Psoas muscle (tissue), 8 donors: Measurements from ENCODE around the gene HMCN2. TPM values are rescaled to one million over a fixed set of nuclear protein-coding genes. Genes with fewer than 3 reads are reported as not detected.

Experiments used
- ATAC-seq, 4 donors: fragments of 200-7000 bp; cut with Tn5 transposase; one replicate each; pipeline ENCODE4 v1.9.1; 2020; ENCODE audit warnings: moderate library complexity in 3 of 4, mild to moderate bottlenecking in 2 of 4
- DNase-seq, 2 donors: peaks; one replicate each; pipeline ENCODE4 v3.0.0-alpha.2; 2020
- H3K27ac ChIP-seq: fragments of 200-600 bp; one replicate; pipeline ENCODE4 v1.8.0; 2022
- H3K27me3 ChIP-seq, 3 donors: fragments of 200-600 bp in 1 of 3; one replicate each; pipeline versions ENCODE4 v1.6.1 to v1.8.0; 2013 to 2022; ENCODE audit warnings: low read length in 2 of 3, mild to moderate bottlenecking in 2 of 3, moderate library complexity in 1 of 3; ENCODE audit not compliant: insufficient read depth in 3 of 3
- H3K36me3 ChIP-seq, 2 donors: fragments of 200-600 bp in 1 of 2; one replicate each; pipeline versions ENCODE4 v1.6.1 to v1.8.0; 2013 to 2022; ENCODE audit warnings: low read depth in 1 of 2, mild to moderate bottlenecking in 1 of 2, moderate library complexity in 1 of 2; ENCODE audit not compliant: insufficient read depth in 1 of 2
- H3K4me1 ChIP-seq: fragments of 200-600 bp; one replicate; pipeline ENCODE4 v1.8.0; 2022
- H3K4me3 ChIP-seq: fragments of 200-600 bp; one replicate; pipeline ENCODE4 v1.8.0; 2022; ENCODE audit warnings: mild to moderate bottlenecking
- H3K9me3 ChIP-seq: fragments of 200-600 bp; one replicate; pipeline ENCODE4 v1.8.0; 2022
- CTCF ChIP-seq: fragments of 200-600 bp; IDR thresholded peaks from one replicate; pipeline ENCODE4 v1.8.0; 2022; ENCODE audit warnings: antibody characterized with exemption
- WGBS, 3 donors: extraction: QIAGEN DNeasy Blood & Tissue Kit; methylation state at CpG; one replicate each; pipeline versions ENCODE4 v1.1.6 to v1.1.7; 2013; 5-methylcytosine and 5-hydroxymethylcytosine counted together
- intact Hi-C, 2 donors: fragments of 100-400 bp; cut with DNase I; formaldehyde crosslinking; loops; one replicate each; pipeline versions ENCODE4 v1.11.0 to v1.14.2; 2022
- polyA plus RNA-seq, 3 donors: library from polyadenylated mRNA; stranded (reverse); fragments of 200-250 nt; gene quantifications; one replicate each; pipeline ENCODE4 v1.2.3, GENCODE V29; 2013
- total RNA-seq, 4 donors: library from RNA; stranded (reverse); fragmentation: NEBNext Ultra II Directional in 2 of 4; extraction: Animal tissue kit (Norgen Biotek cat#: 25700) in 2 of 4; gene quantifications; one replicate each; pipeline versions ENCODE4 v1.2.1 to v1.2.4, GENCODE V29; 2021 to 2023
- donor health status: healthy with polysubstance abuse.
- donor health status: DM: no; HTN: no; CAD: no; lungs with moderate emphysema.
- donor health status: Bipolar disorder and iron deficiency.
- donor health status: healthy.
- donor health status: DM: yes; HTN: yes; CAD: no.
- donor health status: DM: no; HTN: no; CAD: no.
- donor health status: DM: no; HTN: no; CAD: no.
- donor health status: DM: yes; HTN: yes; CAD: no.

Gene HMCN2
- total and polyA plus RNA-seq, 7 donors = 3.6 to 13.2 (median 6.7) TPM

GRCh38 chr9:130459941-130460669 is 194.5 kb downstream of the HMCN2 start:
- H3K27ac ChIP-seq = no peak overlapping the region
- H3K36me3 ChIP-seq = peaks cover 0 to 6% of the 10 kb centered on the region in 2 donors
- 46 to 77% (median 51%) methylated on average over 11 of the region's 11 CpGs for WGBS, 3 donors
- peaks cover 0 to 4% (median 0%) of the 10 kb centered on the region in 3 donors for H3K27me3 ChIP-seq
- no peaks in the 10 kb centered on the region for H3K4me1 ChIP-seq
- H3K9me3 ChIP-seq = no peaks in the 10 kb centered on the region
- ATAC-seq (no peak), DNase-seq (no peak)
- intact Hi-C loops = loop anchor here in 1 of 2 donors (5.0 kb wide), 1 partner anchor 117 kb away; the partner anchor contains the start of gene FUBP3
- no peak overlapping the region for H3K4me3 ChIP-seq
- TF ChIP-seq CTCF = no peak

GRCh38 chr9:130461218-130461630 is 195.7 kb downstream of the HMCN2 start:
- intact Hi-C loops = loop anchor here (1.0 to 5.0 kb wide), 3 partner anchors 116 to 223 kb away; partner anchors contain the start of gene FUBP3 (in 1 of the 2)
- no peak overlapping the region for H3K27ac ChIP-seq
- peak; percentile 57 to 90 (median 74) for ATAC-seq
- 19 to 28% (median 24%) methylated on average over 20 to 22 of the region's 22 CpGs for WGBS, 3 donors
- DNase-seq = peak; percentile 69 to 83
- TF ChIP-seq CTCF = peak; percentile 98
- no peaks in the 10 kb centered on the region for H3K9me3 ChIP-seq
- no peaks in the 10 kb centered on the region for H3K4me1 ChIP-seq
- H3K36me3 ChIP-seq = peaks cover 0 to 6% of the 10 kb centered on the region in 2 donors
- no peak overlapping the region for H3K4me3 ChIP-seq
- peaks cover 0 to 4% (median 0%) of the 10 kb centered on the region in 3 donors for H3K27me3 ChIP-seq

GRCh38 chr9:130461731-130462130 is 196.2 kb downstream of the HMCN2 start:
- peaks cover 0 to 4% (median 0%) of the 10 kb centered on the region in 3 donors for H3K27me3 ChIP-seq
- TF ChIP-seq CTCF = no peak
- ATAC-seq (peak in 1 of 4 donors; percentile 7), DNase-seq (no peak)
- H3K27ac ChIP-seq = no peak overlapping the region
- intact Hi-C loops = loop anchor here (1.0 to 5.0 kb wide), 3 partner anchors 116 to 223 kb away; partner anchors contain the start of gene FUBP3 (in 1 of the 2)
- no peaks in the 10 kb centered on the region for H3K9me3 ChIP-seq
- H3K36me3 ChIP-seq = peaks cover 0 to 6% of the 10 kb centered on the region in 2 donors
- WGBS, 3 donors = 82 to 87% (median 84%) methylated on average over 11 of the region's 11 CpGs
- no peaks in the 10 kb centered on the region for H3K4me1 ChIP-seq
- H3K4me3 ChIP-seq = no peak overlapping the region

GRCh38 chr9:130462685-130463540 is 197.4 kb downstream of the HMCN2 start:
- no peak for TF ChIP-seq CTCF
- DNase-seq (peak in 1 of 2 donors; percentile 39), ATAC-seq (no peak)
- Histone ChIP-seq H3K4me1 (no peaks in the 10 kb centered on the region), H3K36me3 (peaks cover 0 to 6% of the 10 kb centered on the region in 2 donors), H3K27ac (no peak overlapping the region), H3K27me3 (peaks cover 0 to 4% (median 0%) of the 10 kb centered on the region in 3 donors), H3K4me3 (no peak overlapping the region), H3K9me3 (no peaks in the 10 kb centered on the region)
- 89 to 92% (median 90%) methylated on average over 27 of the region's 27 CpGs for WGBS, 3 donors
- intact Hi-C loops = loop anchor here in 1 of 2 donors (5.0 kb wide), 1 partner anchor 114 kb away; the partner anchor contains the start of gene FUBP3
